SK-N-SH (cell line): ENCODE measurements around the gene BTBD10. TPM values are rescaled to one million over a fixed set of nuclear protein-coding genes. Genes with fewer than 3 reads are reported as not detected.

Experiments
- CTCF ChIA-PET: fragments of 300-600, 350-600 bp; formaldehyde crosslinking; extraction: SDS; loops from one replicate; lab custom pipeline; 2021; lab: Yijun Ruan, JAX
- POLR2A ChIA-PET: fragments of 350-600 bp; sonication (Branson Sonifier 250); formaldehyde crosslinking; extraction: SDS; loops from one replicate; lab custom pipeline; 2020; ENCODE audit warnings: antibody characterized with exemption, inconsistent platforms; lab: Yijun Ruan, JAX
- DNase-seq: peaks from one replicate; pipeline ENCODE4 v3.0.0; 2012
- H2AFZ ChIP-seq: fragments of 200-600 bp; sonication (generic); 2 replicates; pipeline ENCODE4 v1.8.1; 2016; ENCODE audit warnings: antibody characterized with exemption, mild to moderate bottlenecking, low read depth
- H3F3A ChIP-seq: fragments of 200-600 bp; sonication (generic); replicated peaks from 2 replicates; pipeline ENCODE3; 2016; ENCODE audit warnings: antibody characterized with exemption, mild to moderate bottlenecking; ENCODE audit not compliant: insufficient read depth
- H3K27ac ChIP-seq, 2 experiments: fragments of 200-500 bp in 1 of 2; fragments of 200-600 bp in 1 of 2; sonication (Bioruptor generic) in 1 of 2; sonication (generic), shearing (Covaris generic) in 1 of 2; 2 replicates each; pipeline versions ENCODE4 v1.5.1 to v1.6.1; 2014 to 2016; ENCODE audit warnings: low read depth in 2 of 2, inconsistent platforms in 1 of 2, low read length in 1 of 2, mild to moderate bottlenecking in 1 of 2, mixed read lengths in 1 of 2
- H3K27me3 ChIP-seq: fragments of 200-600 bp; sonication (generic), shearing (Covaris generic); 2 replicates; pipeline ENCODE4 v1.6.1; 2016; ENCODE audit warnings: mixed run types; ENCODE audit not compliant: insufficient read depth
- H3K36me3 ChIP-seq, 2 experiments: fragments of 200-500 bp in 1 of 2; fragments of 200-600 bp in 1 of 2; sonication (Bioruptor generic) in 1 of 2; sonication (generic) in 1 of 2; replicated peaks in 1 of 2; 2 replicates each; pipeline versions ENCODE3 to v1.5.1; 2014 to 2016; ENCODE audit warnings: low read length in 1 of 2, mild to moderate bottlenecking in 1 of 2; ENCODE audit not compliant: insufficient read depth in 2 of 2, control insufficient read depth in 1 of 2
- H3K4me1 ChIP-seq, 2 experiments: fragments of 200-500 bp in 1 of 2; fragments of 200-600 bp in 1 of 2; sonication (Bioruptor generic) in 1 of 2; sonication (generic), shearing (Covaris generic) in 1 of 2; 2 replicates each; pipeline versions ENCODE4 v1.5.1 to v1.6.1; 2014 to 2016; ENCODE audit warnings: low read depth in 1 of 2, low read length in 1 of 2, mixed run types in 1 of 2; ENCODE audit not compliant: insufficient read depth in 2 of 2, control insufficient read depth in 1 of 2
- H3K4me2 ChIP-seq: fragments of 200-600 bp; sonication (generic), shearing (Covaris generic); 2 replicates; pipeline ENCODE4 v1.6.1; 2017; ENCODE audit warnings: mixed run types
- H3K4me3 ChIP-seq, 2 experiments: fragments of 200-500 bp in 1 of 2; fragments of 200-600 bp in 1 of 2; sonication (Bioruptor generic) in 1 of 2; sonication (generic), shearing (Covaris generic) in 1 of 2; 2 replicates each; pipeline versions ENCODE4 v1.5.1 to v1.8.1; 2014 to 2016; ENCODE audit warnings: low read depth in 2 of 2, inconsistent platforms in 1 of 2, low read length in 1 of 2, mild to moderate bottlenecking in 1 of 2, mixed read lengths in 1 of 2, moderate library complexity in 1 of 2
- H3K79me2 ChIP-seq: fragments of 200-600 bp; sonication (generic); 2 replicates; pipeline ENCODE4 v1.8.1; 2017; ENCODE audit warnings: mild to moderate bottlenecking; ENCODE audit not compliant: insufficient read depth
- H3K9ac ChIP-seq: fragments of 200-600 bp; sonication (generic); 2 replicates; pipeline ENCODE4 v1.6.1; 2017; ENCODE audit warnings: mixed run types
- H3K9me2 ChIP-seq: fragments of 200-600 bp; sonication (generic); 2 replicates; pipeline ENCODE4 v1.6.1; 2017; ENCODE audit warnings: mixed run types
- H3K9me3 ChIP-seq: fragments of 200-600 bp; sonication (generic); 2 replicates; pipeline ENCODE4 v1.6.1; 2017; ENCODE audit warnings: mixed run types, mild to moderate bottlenecking, moderate library complexity
- H4K20me1 ChIP-seq: fragments of 200-600 bp; sonication (generic); 2 replicates; pipeline ENCODE4 v1.6.1; 2017; ENCODE audit warnings: mild to moderate bottlenecking, mixed run types; ENCODE audit not compliant: insufficient read depth
- CHD2 ChIP-seq: fragments of 150-350 bp; IDR thresholded peaks from 2 replicates; pipeline ENCODE4 v1.6.1; 2018; ENCODE audit warnings: low read length; ENCODE audit not compliant: partially characterized antibody
- ELF1 ChIP-seq: IDR thresholded peaks from 2 replicates; pipeline ENCODE4 v1.4.0; 2012
- EP300 ChIP-seq, 2 experiments: IDR thresholded peaks; 2 replicates each; pipeline versions ENCODE4 v1.4.0 to v1.6.1; 2012; ENCODE audit warnings: borderline replicate concordance in 1 of 2, low read depth in 1 of 2, low read length in 1 of 2
- EZH2phosphoT487 ChIP-seq: fragments of 200-600 bp; sonication (generic); IDR thresholded peaks from 2 replicates; pipeline ENCODE4 v1.6.1; 2017; ENCODE audit warnings: low read depth, mixed run types, mild to moderate bottlenecking, antibody characterized with exemption, moderate library complexity, borderline replicate concordance
- FOSL2 ChIP-seq: IDR thresholded peaks from 2 replicates; pipeline ENCODE4 v1.4.0; 2012; ENCODE audit warnings: low read depth, mild to moderate bottlenecking, moderate library complexity, borderline replicate concordance
- IRF3 ChIP-seq: fragments of 150-350 bp; IDR thresholded peaks from 2 replicates; pipeline ENCODE4 v1.6.1; 2016; ENCODE audit warnings: mild to moderate bottlenecking, low read depth, low read length
- JUND ChIP-seq: IDR thresholded peaks from 2 replicates; pipeline ENCODE4 v1.4.0; 2012
- MAX ChIP-seq: IDR thresholded peaks from 2 replicates; pipeline ENCODE4 v1.4.0; 2012; ENCODE audit warnings: low read depth
- MEF2A ChIP-seq: IDR thresholded peaks from 2 replicates; pipeline ENCODE4 v1.4.0; 2012; ENCODE audit warnings: low read depth, borderline replicate concordance
- NRF1 ChIP-seq: IDR thresholded peaks from 2 replicates; pipeline ENCODE4 v1.6.1; 2012; ENCODE audit warnings: low read depth, mild to moderate bottlenecking, low read length
- PBX3 ChIP-seq: IDR thresholded peaks from 2 replicates; pipeline ENCODE4; 2012
- RCOR1 ChIP-seq: fragments of 150-350 bp; IDR thresholded peaks from 2 replicates; pipeline ENCODE4 v1.6.1; 2017; ENCODE audit warnings: antibody characterized with exemption, low read length
- REST ChIP-seq: IDR thresholded peaks from 2 replicates; pipeline ENCODE4 v1.6.1; 2012; ENCODE audit warnings: mild to moderate bottlenecking, low read depth, low read length, moderate library complexity
- RFX5 ChIP-seq: IDR thresholded peaks from 2 replicates; pipeline ENCODE4 v1.6.1; 2012; ENCODE audit warnings: mild to moderate bottlenecking, improper control_type of control experiment, low read length
- RXRA ChIP-seq: IDR thresholded peaks from 2 replicates; pipeline ENCODE4 v1.4.0; 2012; ENCODE audit warnings: low read depth, mild to moderate bottlenecking, borderline replicate concordance
- SIN3A ChIP-seq: IDR thresholded peaks from 2 replicates; pipeline ENCODE4 v1.6.1; 2012; ENCODE audit warnings: low read depth, mild to moderate bottlenecking, low read length, moderate library complexity, borderline replicate concordance
- TAF1 ChIP-seq: IDR thresholded peaks from 2 replicates; pipeline ENCODE4 v1.6.1; 2012; ENCODE audit warnings: low read depth, mild to moderate bottlenecking, low read length, moderate library complexity, borderline replicate concordance
- TCF12 ChIP-seq: IDR thresholded peaks from 2 replicates; pipeline ENCODE4 v1.4.0; 2012
- TEAD4 ChIP-seq: IDR thresholded peaks from 2 replicates; pipeline ENCODE4 v1.4.0; 2012; ENCODE audit warnings: mild to moderate bottlenecking, borderline replicate concordance; ENCODE audit not compliant: insufficient read depth
- YY1 ChIP-seq: IDR thresholded peaks from 2 replicates; pipeline ENCODE4 v1.4.0; 2012; ENCODE audit warnings: low read depth, mild to moderate bottlenecking
- WGBS: methylation state at CpG from one replicate; pipeline ENCODE4 v1.1.6; 2017; ENCODE audit warnings: low lambda C conversion rate; 5-methylcytosine and 5-hydroxymethylcytosine counted together
- polyA plus RNA-seq, 3 experiments: library from polyadenylated mRNA; depleted of rRNA; stranded (reverse); fragments of >200 nt; gene quantifications; 2 replicates each; pipeline ENCODE4 v1.2.3, GENCODE V29; 2012

The BTBD10 gene
- polyA plus RNA-seq, 1 of the 3 experiments (the other 2 are of a cell fraction): 23.0 TPM

- H3K79me2 ChIP-seq: peaks cover 19% of the 10 kb centered on the region; the same call in 1 of the 2 replicates
- ChIA-PET CTCF (interaction anchor here (0.6 to 10.7 kb wide), 3 partner anchors 127 to 377 kb away, joined by 3 to 177 read pairs (median 4); no protein-coding TSS in a partner anchor), POLR2A (no interaction called here)
- no peaks in the 10 kb centered on the region for H4K20me1 ChIP-seq
- no peaks in the 10 kb centered on the region for H3K9me3 ChIP-seq
- H3F3A ChIP-seq: peaks cover 19% of the 10 kb centered on the region
- no peak for DNase-seq
- H3K27me3 ChIP-seq: no peaks in the 10 kb centered on the region
- WGBS: 75% methylated on average over 5 of the region's 5 CpGs
- no peak for TF ChIP-seq CHD2
- peaks cover 11 to 14% of the 10 kb centered on the region in 2 experiments for H3K4me1 ChIP-seq
- H3K9me2 ChIP-seq: no peaks in the 10 kb centered on the region
- no peak overlapping the region for H3K27ac ChIP-seq
- no peaks in the 10 kb centered on the region for H3K36me3 ChIP-seq
- H3K4me2 ChIP-seq: 0 out of 2 replicates have a peak overlapping the region, but pooled peaks have one; percentile 22
- H3K4me3 ChIP-seq: no peak overlapping the region
- H2AFZ ChIP-seq: no peak overlapping the region
- H3K9ac ChIP-seq: no peak overlapping the region
These were observed 122.0 kb downstream of the BTBD10 start for GRCh38 chr11:13341026-13341425.

- WGBS: 48% methylated on average over 11 of the region's 11 CpGs
- Histone ChIP-seq H3K4me2 (peak overlapping the region; percentile 56), H3K4me1 (peaks cover 11 to 18% of the 10 kb centered on the region in 2 experiments), H2AFZ (no peak overlapping the region), H3F3A (peaks cover 20% of the 10 kb centered on the region), H4K20me1 (no peaks in the 10 kb centered on the region), H3K27ac (peak overlapping the region in 1 of 2 experiments; percentile 92; a peak in 2 of 4 replicates), H3K27me3 (no peaks in the 10 kb centered on the region), H3K4me3 (no peak overlapping the region), H3K36me3 (no peaks in the 10 kb centered on the region), H3K9me2 (no peaks in the 10 kb centered on the region), H3K79me2 (peaks cover 24% of the 10 kb centered on the region; the same call in 1 of the 2 replicates), H3K9ac (peak overlapping the region; percentile 31; the same call in 1 of the 2 replicates), H3K9me3 (no peaks in the 10 kb centered on the region)
- ChIA-PET CTCF (interaction anchor here (0.5 to 10.7 kb wide), 8 partner anchors 10 to 1220 kb away, joined by 3 to 177 read pairs (median 4); no protein-coding TSS in a partner anchor), POLR2A (no interaction called here)
- DNase-seq: no peak
- TF ChIP-seq IRF3 (no peak), RXRA (no peak), EP300 (IDR thresholded peaks at IDR 0.05; ENCODE audit: borderline replicate concordance in 1 of 2, low read depth in 1 of 2, low read length in 1 of 2) (peak in 1 of 2 experiments; percentile 56; a peak in 1 of 4 replicates), MAX (0 out of 2 replicates have a peak, but pooled peaks have one; percentile 15), PBX3 (peak; percentile 64; the same call in 1 of the 2 replicates), TAF1 (no peak), TEAD4 (no peak), EZH2phosphoT487 (no peak), REST (no peak), MEF2A (no peak), SIN3A (no peak), ELF1 (no peak), NRF1 (no peak), FOSL2 (peak; percentile 90), JUND (peak; percentile 75), TCF12 (peak; percentile 86), RCOR1 (no peak), YY1 (no peak), RFX5 (no peak)
These were observed 123.5 kb downstream of the BTBD10 start for GRCh38 chr11:13339195-13340153.
